ENCODE measurements around the gene CNR2.
A peak's percentile ranks its signal among the peaks of the same experiment; 100 is the strongest.
"Not testable (repeated sequence)": the region's sequence is repeated elsewhere in the genome, so short reads cannot be mapped to it uniquely, and the experiment has no call there.

The CNR2 gene

DNA sequence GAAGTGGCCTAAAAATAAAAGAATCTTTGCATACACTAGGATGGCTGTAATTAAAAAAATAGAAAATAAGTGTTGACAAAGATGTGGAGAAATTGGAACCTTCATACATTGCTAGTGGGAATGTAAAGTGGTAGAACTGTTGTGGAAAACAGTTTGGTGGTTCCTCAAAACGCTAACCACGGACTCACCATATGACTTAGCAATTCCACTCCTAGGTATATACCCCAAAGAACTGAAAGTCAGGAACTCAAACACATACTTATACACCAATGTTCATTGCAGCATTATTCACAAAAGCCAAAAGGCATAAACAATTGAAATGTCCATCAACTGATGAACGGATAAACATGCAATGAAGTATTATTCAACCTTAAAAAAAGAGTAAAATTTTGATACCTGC lies 77.1 kb downstream of the CNR2 start:
- no peak for DNase-seq (ENCODE audit: low read depth in 2 of 2)

- DNase-seq (ENCODE audit: low read depth in 2 of 2) = not testable (repeated sequence)
Measured at GRCh38 chr1:23834156-23834555, 79.0 kb downstream of the CNR2 start.

DNA sequence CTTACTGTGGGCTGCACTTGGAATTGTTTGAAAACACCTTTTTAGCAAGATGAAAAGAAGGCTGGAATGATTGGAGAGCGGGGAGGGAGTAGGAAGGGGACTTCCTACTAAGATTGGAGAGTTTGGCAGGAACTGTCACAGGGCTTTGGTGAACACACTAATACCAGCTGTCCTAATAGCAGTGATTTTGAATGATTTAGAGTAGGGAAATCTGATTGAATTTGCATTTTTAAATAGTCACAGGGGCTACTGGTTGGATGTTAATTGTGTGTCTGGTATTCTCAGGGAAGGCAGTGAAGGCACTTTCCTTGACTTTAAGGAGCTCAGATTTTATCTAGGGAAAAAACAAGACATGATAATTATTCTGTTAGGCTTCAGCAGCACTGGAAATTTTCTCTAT lies 85.4 kb downstream of the CNR2 start:
- DNase-seq (ENCODE audit: low read depth in 2 of 2) = no peak

DNA sequence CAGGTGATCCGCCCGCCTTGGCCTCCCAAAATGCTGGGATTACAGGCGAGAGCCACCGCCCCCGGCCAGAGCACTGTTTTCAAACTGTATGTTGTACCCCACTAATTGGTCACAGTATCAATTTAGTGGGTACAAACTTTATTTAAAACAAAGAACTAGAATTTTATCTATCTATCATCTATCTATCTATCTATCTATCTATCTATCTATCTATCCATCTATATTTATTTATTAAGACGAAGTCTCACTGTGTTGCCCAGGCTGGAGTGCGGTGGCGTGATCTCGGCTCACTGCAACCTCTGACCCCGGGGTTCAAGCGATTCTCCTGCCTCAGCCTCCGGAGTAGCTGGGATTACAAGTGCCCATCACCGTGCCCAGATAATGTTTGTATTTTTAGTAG lies 86.6 kb downstream of the CNR2 start:
- DNase-seq (ENCODE audit: low read depth in 2 of 2) = not testable (repeated sequence)

GRCh38 chr1:23825762-23826522 lies 87.2 kb downstream of the CNR2 start:
- no peak for DNase-seq (ENCODE audit: low read depth in 2 of 2)

DNA sequence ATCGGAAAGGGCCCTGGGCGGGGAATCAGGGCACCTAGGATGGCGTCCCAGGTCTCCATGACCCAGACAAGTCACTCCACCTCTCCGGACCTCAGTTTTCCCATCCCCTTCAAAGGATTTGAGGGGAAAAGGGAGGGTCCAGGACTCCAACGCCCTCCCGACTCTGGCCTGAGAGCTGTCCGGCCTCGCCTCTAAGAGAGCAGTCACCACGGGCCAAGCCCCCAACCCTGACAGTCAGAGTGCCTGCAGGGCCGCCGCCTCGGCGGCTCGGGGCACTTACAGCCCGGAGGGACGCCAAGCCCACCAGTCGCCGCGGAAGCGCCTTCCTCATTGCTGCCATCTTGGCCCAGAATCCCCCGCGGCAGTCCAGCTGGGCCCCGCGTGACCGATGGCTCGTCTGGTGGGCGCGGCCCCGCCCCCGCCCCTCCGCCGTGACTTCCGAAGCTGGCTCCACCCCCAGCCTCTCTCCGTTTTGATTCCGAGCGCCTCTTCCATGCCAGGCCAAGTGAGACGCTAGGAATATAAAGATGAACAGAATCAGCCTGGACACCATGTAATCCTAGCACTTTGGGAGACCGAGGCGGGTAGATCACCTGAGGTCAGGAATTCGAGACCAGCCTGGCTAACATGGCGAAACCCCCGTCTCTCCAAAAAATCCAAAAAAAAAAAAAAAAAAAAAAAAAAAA lies 87.9 kb downstream of the CNR2 start, which contains the start of gene HMGCL:
Gene HMGCL (minus strand): TSS at position 354 of the 686 bp plus-strand sequence. CDS start 14 bp downstream, at position 340.
- DNase-seq (ENCODE audit: low read depth in 2 of 2) = peak; percentile 72 to 87

GRCh38 chr1:23824711-23825075 lies 88.5 kb downstream of the CNR2 start:
- no peak for DNase-seq (ENCODE audit: low read depth in 2 of 2)

- DNase-seq (ENCODE audit: low read depth in 2 of 2) = no peak
Measured at GRCh38 chr1:23823767-23824166, 89.4 kb downstream of the CNR2 start.

Data from stimulated activated CD4-positive, alpha-beta T cell treated with anti-CD3 and anti-CD28 coated beads, Interleukin-15, amount 100 ng/mL, for 48 hours (primary cell).